Posterior cingulate gyrus (tissue), 11 donors: ENCODE data around the gene DPM3.
A peak's percentile ranks its signal among the peaks of the same experiment; 100 is the strongest.
"Not testable (repeated sequence)": the region's sequence is repeated elsewhere in the genome, so short reads cannot be mapped to it uniquely, and the experiment has no call there.

Source experiments
- DNase-seq, 10 donors: peaks; one replicate each; pipeline versions ENCODE4 v3.0.0 to v3.0.0-alpha.2; 2020 to 2021; ENCODE audit warnings: mixed read lengths in 3 of 10
- intact Hi-C: fragments of 100-400 bp; cut with DNase I; formaldehyde crosslinking; loops from one replicate; pipeline ENCODE4 v1.15.1; 2023

Gene DPM3

GRCh38 chr1:155127967-155128754, 12.2 kb downstream of the DPM3 start:
- DNase-seq, result no peak
- intact Hi-C loops, result loop anchor here (2.0 to 5.0 kb wide), 2 partner anchors 36 to 39 kb away; no protein-coding TSS in a partner anchor

- intact Hi-C loops, result loop anchor here (2.0 to 5.0 kb wide), 2 partner anchors 35 to 39 kb away; no protein-coding TSS in a partner anchor
- DNase-seq, result peak; percentile 69 to 97 (median 86)
Measured at GRCh38 chr1:155127105-155127966, 13.0 kb downstream of the DPM3 start, which contains the start of gene EFNA1. TSS of gene EFNA1 (plus strand) at chr1:155127876. CDS start at chr1:155127978, 102 bp downstream.

- DNase-seq, result peak; percentile 46 to 96 (median 64)
- intact Hi-C loops, result loop anchor here (2.0 to 5.0 kb wide), 2 partner anchors 34 to 40 kb away; no protein-coding TSS in a partner anchor
Measured at GRCh38 chr1:155126556-155127104, 13.7 kb downstream of the DPM3 start.

- peak; percentile 70 to 98 (median 81) for DNase-seq
- intact Hi-C loops, result loop anchor here (2.0 to 5.0 kb wide), 2 partner anchors 34 to 41 kb away; no protein-coding TSS in a partner anchor
Measured at GRCh38 chr1:155125946-155126555, 14.3 kb downstream of the DPM3 start.

GRCh38 chr1:155125511-155125945, 14.8 kb downstream of the DPM3 start:
- no peak for DNase-seq
- intact Hi-C loops, result loop anchor here (5.0 kb wide), 1 partner anchor 33 kb away; no protein-coding TSS in a partner anchor

GRCh38 chr1:155124503-155125463, 15.5 kb downstream of the DPM3 start:
- intact Hi-C loops, result loop anchor here (5.0 kb wide), 1 partner anchor 32 kb away; no protein-coding TSS in a partner anchor
- peak in 1 of 10 donors; percentile 84 for DNase-seq

- intact Hi-C loops, result no loop called here
- DNase-seq, result no peak
Measured at GRCh38 chr1:155123801-155124200, 16.5 kb downstream of the DPM3 start.

- no peak for DNase-seq
- intact Hi-C loops, result no loop called here
Measured at GRCh38 chr1:155122308-155122707, 18.0 kb downstream of the DPM3 start.

- no peak for DNase-seq
- intact Hi-C loops, result no loop called here
Measured at GRCh38 chr1:155121249-155121648, 19.1 kb downstream of the DPM3 start.

GRCh38 chr1:155120253-155120652, 20.1 kb downstream of the DPM3 start:
- intact Hi-C loops, result no loop called here
- no peak for DNase-seq

- DNase-seq, intact Hi-C loops: not testable (repeated sequence)
Measured at GRCh38 chr1:155118090-155118489, 22.2 kb downstream of the DPM3 start.

GRCh38 chr1:155117610-155118009, 22.7 kb downstream of the DPM3 start:
- no peak for DNase-seq
- intact Hi-C loops, result no loop called here

GRCh38 chr1:155116113-155116764, 24.1 kb downstream of the DPM3 start:
- DNase-seq, result no peak
- intact Hi-C loops, result no loop called here

- intact Hi-C loops, result no loop called here
- DNase-seq, result no peak
Measured at GRCh38 chr1:155113450-155113980, 26.8 kb downstream of the DPM3 start.

- intact Hi-C loops, result no loop called here
- DNase-seq, result no peak
Measured at GRCh38 chr1:155110826-155111225, 29.5 kb downstream of the DPM3 start.

- no peak for DNase-seq
Measured at GRCh38 chr1:155110381-155110780, 29.9 kb downstream of the DPM3 start.

GRCh38 chr1:155108296-155108695, 32.0 kb downstream of the DPM3 start:
- intact Hi-C loops, result no loop called here
- no peak for DNase-seq

More at GRCh38 chr1:155110381-155110780, 29.9 kb downstream of the DPM3 start:
- intact Hi-C loops, result no loop called here
